CD4-positive, CD25-positive, alpha-beta regulatory T cell (primary cell): Measurements from ENCODE around the gene SPAG16. TPM values are rescaled to one million over a fixed set of nuclear protein-coding genes. Genes with fewer than 3 reads are reported as not detected.

ENCODE experiments used
- ATAC-seq, 2 donors: fragments of 150-1000 bp; cut with Tn5 transposase; one replicate each; pipeline ENCODE4 v1.10.0; 2021; ENCODE audit warnings: low read depth in 2 of 2, moderate number of reproducible peaks in 2 of 2, moderate library complexity in 1 of 2
- DNase-seq, 3 donors: peaks; one replicate each; pipeline versions ENCODE4 v3.0.0 to v3.0.0-alpha.2; 2012 to 2022; ENCODE audit warnings: mixed read lengths in 1 of 3
- H3K27ac ChIP-seq: one replicate; pipeline ENCODE4 v1.7.0; 2013; ENCODE audit warnings: mild to moderate bottlenecking, low read length; ENCODE audit not compliant: insufficient read depth, poor library complexity, severe bottlenecking
- H3K27me3 ChIP-seq: one replicate; pipeline ENCODE4 v1.7.0; 2013; ENCODE audit warnings: low read length; ENCODE audit not compliant: control insufficient read depth, insufficient read depth
- H3K36me3 ChIP-seq: one replicate; pipeline ENCODE4 v1.7.0; 2013; ENCODE audit warnings: mild to moderate bottlenecking, low read length, moderate library complexity; ENCODE audit not compliant: control insufficient read depth, insufficient read depth
- H3K4me1 ChIP-seq: 2 replicates; pipeline ENCODE4 v1.7.0; 2013; ENCODE audit warnings: mild to moderate bottlenecking, low read length; ENCODE audit not compliant: insufficient read depth, control insufficient read depth, poor library complexity, severe bottlenecking
- H3K4me3 ChIP-seq: one replicate; pipeline ENCODE4 v1.7.0; 2013; ENCODE audit warnings: low read depth, mild to moderate bottlenecking, low read length, moderate library complexity
- H3K9me3 ChIP-seq, 2 experiments: 1 replicate in 1 of 2; 2 replicates in 1 of 2; pipeline ENCODE4 v1.7.0; 2013; ENCODE audit warnings: low read length in 2 of 2, mild to moderate bottlenecking in 1 of 2, moderate library complexity in 1 of 2; ENCODE audit not compliant: control insufficient read depth in 2 of 2
- H3K27ac Mint-ChIP-seq, 3 donors: one replicate each; pipeline ENCODE4 v1.8.0; 2020 to 2022; ENCODE audit warnings: mild to moderate bottlenecking in 3 of 3, mixed read lengths in 3 of 3, moderate library complexity in 2 of 3
- H3K27me3 Mint-ChIP-seq: one replicate; pipeline ENCODE4 v1.8.0; 2022; ENCODE audit warnings: mild to moderate bottlenecking, mixed read lengths
- H3K36me3 Mint-ChIP-seq: one replicate; pipeline ENCODE4 v1.8.0; 2020; ENCODE audit warnings: mixed read lengths
- H3K4me1 Mint-ChIP-seq, 4 donors: one replicate each; pipeline ENCODE4 v1.8.0; 2020 to 2022; ENCODE audit warnings: mixed read lengths in 4 of 4, mild to moderate bottlenecking in 1 of 4
- H3K4me3 Mint-ChIP-seq, 4 donors: one replicate each; pipeline ENCODE4 v1.8.0; 2020 to 2022; ENCODE audit warnings: mild to moderate bottlenecking in 4 of 4, mixed read lengths in 4 of 4, moderate library complexity in 3 of 4
- H3K9me3 Mint-ChIP-seq, 7 donors: one replicate each; pipeline ENCODE4 v1.8.0; 2020 to 2022; ENCODE audit warnings: mixed read lengths in 7 of 7, mild to moderate bottlenecking in 3 of 7, moderate library complexity in 2 of 7
- polyA plus RNA-seq, 4 donors: library from polyadenylated mRNA; unstranded; fragments of 300-500 nt; fragmentation: Illumina TruSeq; gene quantifications; one replicate each; pipeline ENCODE4 v1.2.3, GENCODE V29; 2021
- total RNA-seq: library from RNA; stranded (reverse); gene quantifications from one replicate; pipeline ENCODE4 v1.2.3, GENCODE V29; 2022

The SPAG16 gene
- total and polyA plus RNA-seq, 5 donors from 2014 or later, result 7.7 to 21.1 (median 19.4) TPM

GRCh38 chr2:214117054-214117453 is 832.8 kb downstream of the SPAG16 start:
- Mint-ChIP-seq H3K27me3 (peaks cover 5% of the 10 kb centered on the region), H3K4me1 (no peaks in the 10 kb centered on the region), H3K9me3 (peaks cover 0 to 22% (median 4%) of the 10 kb centered on the region in 7 donors), H3K4me3 (no peak overlapping the region), H3K36me3 (no peaks in the 10 kb centered on the region), H3K27ac (no peak overlapping the region)
- Histone ChIP-seq H3K9me3 (peaks cover 3 to 14% of the 10 kb centered on the region in 2 experiments), H3K4me1 (no peaks in the 10 kb centered on the region), H3K27me3 (no peaks in the 10 kb centered on the region), H3K27ac (no peak overlapping the region), H3K4me3 (no peak overlapping the region), H3K36me3 (no peaks in the 10 kb centered on the region)
- no peak for DNase-seq
- ATAC-seq, result no peak

- Mint-ChIP-seq H3K4me3 (no peak overlapping the region), H3K27me3 (peaks cover 4% of the 10 kb centered on the region)
- H3K27ac ChIP-seq, result no peak overlapping the region
Observed at GRCh38 chr2:214126135-214126534, 841.9 kb downstream of the SPAG16 start.

GRCh38 chr2:214127170-214127569 is 842.9 kb downstream of the SPAG16 start:
- H3K27me3 Mint-ChIP-seq, result peaks cover 4% of the 10 kb centered on the region
- H3K36me3 ChIP-seq, result no peaks in the 10 kb centered on the region
- no peaks in the 10 kb centered on the region for H3K4me1 Mint-ChIP-seq
- H3K4me1 ChIP-seq, result no peaks in the 10 kb centered on the region
- H3K4me3 Mint-ChIP-seq, result no peak overlapping the region
- no peak overlapping the region for H3K4me3 ChIP-seq
- ATAC-seq (no peak), DNase-seq (no peak)
- no peaks in the 10 kb centered on the region for H3K36me3 Mint-ChIP-seq
- no peak overlapping the region for H3K27ac Mint-ChIP-seq
- H3K9me3 ChIP-seq, result no peaks in the 10 kb centered on the region
- H3K27ac ChIP-seq, result no peak overlapping the region
- H3K27me3 ChIP-seq, result no peaks in the 10 kb centered on the region
- peaks cover 0 to 3% (median 0%) of the 10 kb centered on the region in 7 donors for H3K9me3 Mint-ChIP-seq

More at GRCh38 chr2:214126135-214126534, 841.9 kb downstream of the SPAG16 start:
- peaks cover 0 to 3% (median 0%) of the 10 kb centered on the region in 7 donors for H3K9me3 Mint-ChIP-seq
- H3K36me3 Mint-ChIP-seq, result no peaks in the 10 kb centered on the region
- H3K27ac Mint-ChIP-seq, result no peak overlapping the region
- Histone ChIP-seq H3K9me3 (no peaks in the 10 kb centered on the region), H3K4me1 (no peaks in the 10 kb centered on the region), H3K36me3 (no peaks in the 10 kb centered on the region), H3K27me3 (no peaks in the 10 kb centered on the region), H3K4me3 (no peak overlapping the region)
- DNase-seq (no peak), ATAC-seq (no peak)
- H3K4me1 Mint-ChIP-seq, result no peaks in the 10 kb centered on the region

GRCh38 chr2:214127571-214127970 is 843.3 kb downstream of the SPAG16 start:
- no peaks in the 10 kb centered on the region for H3K36me3 Mint-ChIP-seq
- H3K4me3 Mint-ChIP-seq, result no peak overlapping the region
- Histone ChIP-seq H3K36me3 (no peaks in the 10 kb centered on the region), H3K9me3 (no peaks in the 10 kb centered on the region), H3K27me3 (no peaks in the 10 kb centered on the region), H3K4me3 (no peak overlapping the region), H3K4me1 (no peaks in the 10 kb centered on the region), H3K27ac (no peak overlapping the region)
- H3K27ac Mint-ChIP-seq, result no peak overlapping the region
- DNase-seq, result no peak
- peaks cover 0 to 5% (median 2%) of the 10 kb centered on the region in 7 donors for H3K9me3 Mint-ChIP-seq
- no peak for ATAC-seq
- peaks cover 4% of the 10 kb centered on the region for H3K27me3 Mint-ChIP-seq
- no peaks in the 10 kb centered on the region for H3K4me1 Mint-ChIP-seq

GRCh38 chr2:214128040-214128439 is 843.8 kb downstream of the SPAG16 start:
- Histone ChIP-seq H3K4me3 (no peak overlapping the region), H3K27ac (no peak overlapping the region), H3K27me3 (no peaks in the 10 kb centered on the region), H3K36me3 (no peaks in the 10 kb centered on the region), H3K4me1 (no peaks in the 10 kb centered on the region), H3K9me3 (no peaks in the 10 kb centered on the region)
- Mint-ChIP-seq H3K36me3 (no peaks in the 10 kb centered on the region), H3K9me3 (peaks cover 0 to 5% (median 2%) of the 10 kb centered on the region in 7 donors), H3K4me1 (no peaks in the 10 kb centered on the region), H3K27me3 (peaks cover 4% of the 10 kb centered on the region), H3K4me3 (no peak overlapping the region), H3K27ac (no peak overlapping the region)
- DNase-seq (no peak), ATAC-seq (no peak)

GRCh38 chr2:214130114-214130513 is 845.9 kb downstream of the SPAG16 start:
- peaks cover 0 to 5% (median 2%) of the 10 kb centered on the region in 7 donors for H3K9me3 Mint-ChIP-seq
- no peak overlapping the region for H3K4me3 Mint-ChIP-seq
- Histone ChIP-seq H3K27me3 (no peaks in the 10 kb centered on the region), H3K4me3 (no peak overlapping the region), H3K4me1 (no peaks in the 10 kb centered on the region), H3K36me3 (no peaks in the 10 kb centered on the region), H3K9me3 (no peaks in the 10 kb centered on the region), H3K27ac (no peak overlapping the region)
- no peaks in the 10 kb centered on the region for H3K4me1 Mint-ChIP-seq
- ATAC-seq (no peak), DNase-seq (no peak)
- no peaks in the 10 kb centered on the region for H3K27me3 Mint-ChIP-seq
- H3K36me3 Mint-ChIP-seq, result no peaks in the 10 kb centered on the region
- no peak overlapping the region for H3K27ac Mint-ChIP-seq

GRCh38 chr2:214135966-214136365 is 851.7 kb downstream of the SPAG16 start:
- Mint-ChIP-seq H3K27me3 (no peaks in the 10 kb centered on the region), H3K36me3 (no peaks in the 10 kb centered on the region), H3K27ac (no peak overlapping the region), H3K4me1 (no peaks in the 10 kb centered on the region), H3K4me3 (no peak overlapping the region), H3K9me3 (peaks cover 0 to 4% (median 0%) of the 10 kb centered on the region in 7 donors)
- H3K27me3 ChIP-seq, result no peaks in the 10 kb centered on the region
- H3K36me3 ChIP-seq, result no peaks in the 10 kb centered on the region
- no peak overlapping the region for H3K27ac ChIP-seq
- H3K4me1 ChIP-seq, result no peaks in the 10 kb centered on the region
- DNase-seq, result no peak
- no peaks in the 10 kb centered on the region for H3K9me3 ChIP-seq
- no peak overlapping the region for H3K4me3 ChIP-seq
- no peak for ATAC-seq

- H3K4me1 Mint-ChIP-seq, result no peaks in the 10 kb centered on the region
- no peaks in the 10 kb centered on the region for H3K36me3 ChIP-seq
- H3K4me3 Mint-ChIP-seq, result no peak overlapping the region
- no peaks in the 10 kb centered on the region for H3K9me3 Mint-ChIP-seq
- no peaks in the 10 kb centered on the region for H3K27me3 Mint-ChIP-seq
- no peak overlapping the region for H3K27ac Mint-ChIP-seq
- no peaks in the 10 kb centered on the region for H3K27me3 ChIP-seq
- no peaks in the 10 kb centered on the region for H3K4me1 ChIP-seq
- no peak overlapping the region for H3K27ac ChIP-seq
- ATAC-seq (no peak), DNase-seq (no peak)
- H3K9me3 ChIP-seq, result no peaks in the 10 kb centered on the region
- H3K36me3 Mint-ChIP-seq, result no peaks in the 10 kb centered on the region
- H3K4me3 ChIP-seq, result no peak overlapping the region
Observed at GRCh38 chr2:214138779-214139178, 854.5 kb downstream of the SPAG16 start.
